K562 (cell line): Measurements from ENCODE around the gene AP3B2. TPM values are rescaled to one million over a fixed set of nuclear protein-coding genes. Genes with fewer than 3 reads are reported as not detected.

Experiments used
- BCL6 ChIP-seq: fragments of 250-450 bp; sonication (Bioruptor Pico); IDR thresholded peaks from 2 replicates; pipeline ENCODE4 v1.4.0; 2020
- COPS2 ChIP-seq: fragments of 450-650 bp; conservative IDR thresholded peaks from 2 replicates; pipeline ENCODE4 v1.6.1; 2016; ENCODE audit warnings: mild to moderate bottlenecking, moderate library complexity
- DDX20 ChIP-seq: fragments of 450-650 bp; IDR thresholded peaks from 2 replicates; pipeline ENCODE4 v1.6.1; 2016; ENCODE audit warnings: missing genetic modification characterization, low read depth, mild to moderate bottlenecking, missing compliant biosample characterization, moderate library complexity
- DIDO1 ChIP-seq: fragments of 450-650 bp; IDR thresholded peaks from 2 replicates; pipeline ENCODE4 v1.6.1; 2016; ENCODE audit warnings: low read depth, missing biosample characterization, missing genetic modification characterization
- FOXA1 ChIP-seq: fragments of 450-650 bp; IDR thresholded peaks from 2 replicates; pipeline ENCODE4 v1.6.1; 2016; ENCODE audit warnings: mild to moderate bottlenecking, borderline replicate concordance
- GABPB1 ChIP-seq: sonication (generic); formaldehyde crosslinking; IDR thresholded peaks from 2 replicates; pipeline ENCODE4 v1.8.0; 2022; ENCODE audit warnings: mild to moderate bottlenecking, missing genetic modification reagents
- HDAC3 ChIP-seq: fragments of 450-650 bp; IDR thresholded peaks from 2 replicates; pipeline ENCODE4 v1.6.1; 2018; ENCODE audit warnings: borderline replicate concordance, mild to moderate bottlenecking, moderate library complexity; ENCODE audit not compliant: partially characterized antibody
- KDM4B ChIP-seq, 2 experiments: fragments of 450-650 bp in 1 of 2; sonication (generic) in 1 of 2; IDR thresholded peaks; 2 replicates each; pipeline ENCODE4 v1.6.1; 2016 to 2017; ENCODE audit warnings: borderline replicate concordance in 2 of 2, antibody characterized with exemption in 1 of 2, low read depth in 1 of 2, mild to moderate bottlenecking in 1 of 2
- NBN ChIP-seq: fragments of 450-650 bp; IDR thresholded peaks from 2 replicates; pipeline ENCODE4 v1.6.1; 2016; ENCODE audit warnings: low read depth, mild to moderate bottlenecking
- NFXL1 ChIP-seq: fragments of 450-650 bp; formaldehyde crosslinking; IDR thresholded peaks from 2 replicates; pipeline ENCODE4 v1.4.0; 2021; ENCODE audit warnings: mild to moderate bottlenecking
- ZNF785 ChIP-seq: fragments of 250-450 bp; sonication (Bioruptor Pico); IDR thresholded peaks from 2 replicates; pipeline ENCODE4 v1.4.0; 2020; ENCODE audit warnings: mild to moderate bottlenecking
- polyA plus RNA-seq, 8 experiments: library from polyadenylated mRNA; depleted of rRNA in 4 of 8; stranded (reverse) in 5 of 8; unstranded in 3 of 8; fragments of >200 nt; fragmentation: Nextera tagmentation in 2 of 8; fragmentation: Illumina TruSeq in 1 of 8; extraction: Ambion mirVana in 2 of 8; extraction: Trizol in 1 of 8; gene quantifications; 2 replicates each; pipeline versions ENCODE4 v1.2.1 to v1.2.3, GENCODE V29; 2011 to 2014; ENCODE audit warnings: inconsistent platforms in 1 of 8, missing spikeins in 1 of 8
- total RNA-seq, 7 experiments: library from RNA; depleted of rRNA in 6 of 7; stranded (reverse); fragments of >200 nt in 6 of 7; fragmentation: Illumina TruSeq in 2 of 7; extraction: Trizol in 2 of 7; gene quantifications; 2 replicates each; pipeline versions ENCODE4 v1.2.1 to v1.2.3, GENCODE V29; 2011 to 2021; ENCODE audit warnings: low replicate concordance in 1 of 7
- TF ChIP-seq, protein P1 (sequence below): fragments of 450-650 bp; IDR thresholded peaks from 2 replicates; pipeline ENCODE4 v1.6.1; 2016; ENCODE audit warnings: low read depth
- TF ChIP-seq, protein P2 (sequence below): fragments of 450-650 bp; IDR thresholded peaks from 2 replicates; pipeline ENCODE4 v1.6.1; 2017; ENCODE audit warnings: antibody characterized with exemption
- TF ChIP-seq, protein P3 (sequence below): fragments of 450-650 bp; formaldehyde crosslinking; IDR thresholded peaks from 2 replicates; pipeline ENCODE4 v1.4.0; 2020; ENCODE audit warnings: mild to moderate bottlenecking

The AP3B2 gene
- total and polyA plus RNA-seq, 9 of the 15 experiments (the other 6 are each of a cell fraction or from before 2014, with no cell fraction given), result 0.03 to 0.15 (median 0.10) TPM; not detected in 2

DNA sequence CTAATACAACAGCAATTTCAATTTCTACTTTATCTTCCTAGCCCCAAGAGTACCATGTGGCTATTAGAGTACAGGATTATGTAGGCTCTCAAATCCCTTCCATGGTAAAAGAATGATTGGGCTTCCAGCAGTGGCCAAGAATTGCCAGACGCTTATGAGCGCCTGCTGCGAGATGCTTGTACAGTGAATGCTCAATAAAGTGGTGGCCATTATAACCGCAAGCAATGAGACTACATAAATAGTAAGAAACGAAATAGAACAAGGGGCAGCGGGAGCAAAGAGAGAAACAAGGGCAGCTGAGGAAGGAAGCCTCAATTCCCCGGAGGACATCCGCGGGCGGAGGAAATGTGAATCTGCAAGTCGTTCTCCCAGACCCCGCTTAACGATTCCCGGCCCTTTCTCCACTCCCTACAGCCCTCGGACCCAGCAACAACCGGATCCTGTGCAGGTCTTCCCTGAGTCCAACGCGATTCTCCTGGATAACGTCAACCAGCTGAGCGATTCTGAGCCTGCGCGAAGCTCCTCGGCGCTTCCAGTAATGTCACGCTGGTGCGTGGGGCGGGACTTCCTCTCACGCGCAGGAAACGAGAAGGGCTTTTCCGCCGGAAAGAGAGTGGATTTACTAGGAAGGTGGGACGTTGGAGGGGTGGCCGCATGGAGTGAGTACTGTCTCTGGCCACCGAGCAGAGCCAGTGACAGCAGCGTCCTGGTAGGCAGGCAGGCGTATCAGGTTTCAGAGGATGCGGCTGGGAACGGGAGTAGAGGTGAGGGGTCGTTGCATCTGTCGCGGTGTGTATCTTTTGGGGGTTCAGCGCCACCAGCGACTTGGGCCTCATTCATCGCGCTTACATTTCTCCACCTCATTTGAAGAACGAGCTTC lies 40.5 kb upstream of the AP3B2 start (continued):
- TF ChIP-seq, protein P1, sequence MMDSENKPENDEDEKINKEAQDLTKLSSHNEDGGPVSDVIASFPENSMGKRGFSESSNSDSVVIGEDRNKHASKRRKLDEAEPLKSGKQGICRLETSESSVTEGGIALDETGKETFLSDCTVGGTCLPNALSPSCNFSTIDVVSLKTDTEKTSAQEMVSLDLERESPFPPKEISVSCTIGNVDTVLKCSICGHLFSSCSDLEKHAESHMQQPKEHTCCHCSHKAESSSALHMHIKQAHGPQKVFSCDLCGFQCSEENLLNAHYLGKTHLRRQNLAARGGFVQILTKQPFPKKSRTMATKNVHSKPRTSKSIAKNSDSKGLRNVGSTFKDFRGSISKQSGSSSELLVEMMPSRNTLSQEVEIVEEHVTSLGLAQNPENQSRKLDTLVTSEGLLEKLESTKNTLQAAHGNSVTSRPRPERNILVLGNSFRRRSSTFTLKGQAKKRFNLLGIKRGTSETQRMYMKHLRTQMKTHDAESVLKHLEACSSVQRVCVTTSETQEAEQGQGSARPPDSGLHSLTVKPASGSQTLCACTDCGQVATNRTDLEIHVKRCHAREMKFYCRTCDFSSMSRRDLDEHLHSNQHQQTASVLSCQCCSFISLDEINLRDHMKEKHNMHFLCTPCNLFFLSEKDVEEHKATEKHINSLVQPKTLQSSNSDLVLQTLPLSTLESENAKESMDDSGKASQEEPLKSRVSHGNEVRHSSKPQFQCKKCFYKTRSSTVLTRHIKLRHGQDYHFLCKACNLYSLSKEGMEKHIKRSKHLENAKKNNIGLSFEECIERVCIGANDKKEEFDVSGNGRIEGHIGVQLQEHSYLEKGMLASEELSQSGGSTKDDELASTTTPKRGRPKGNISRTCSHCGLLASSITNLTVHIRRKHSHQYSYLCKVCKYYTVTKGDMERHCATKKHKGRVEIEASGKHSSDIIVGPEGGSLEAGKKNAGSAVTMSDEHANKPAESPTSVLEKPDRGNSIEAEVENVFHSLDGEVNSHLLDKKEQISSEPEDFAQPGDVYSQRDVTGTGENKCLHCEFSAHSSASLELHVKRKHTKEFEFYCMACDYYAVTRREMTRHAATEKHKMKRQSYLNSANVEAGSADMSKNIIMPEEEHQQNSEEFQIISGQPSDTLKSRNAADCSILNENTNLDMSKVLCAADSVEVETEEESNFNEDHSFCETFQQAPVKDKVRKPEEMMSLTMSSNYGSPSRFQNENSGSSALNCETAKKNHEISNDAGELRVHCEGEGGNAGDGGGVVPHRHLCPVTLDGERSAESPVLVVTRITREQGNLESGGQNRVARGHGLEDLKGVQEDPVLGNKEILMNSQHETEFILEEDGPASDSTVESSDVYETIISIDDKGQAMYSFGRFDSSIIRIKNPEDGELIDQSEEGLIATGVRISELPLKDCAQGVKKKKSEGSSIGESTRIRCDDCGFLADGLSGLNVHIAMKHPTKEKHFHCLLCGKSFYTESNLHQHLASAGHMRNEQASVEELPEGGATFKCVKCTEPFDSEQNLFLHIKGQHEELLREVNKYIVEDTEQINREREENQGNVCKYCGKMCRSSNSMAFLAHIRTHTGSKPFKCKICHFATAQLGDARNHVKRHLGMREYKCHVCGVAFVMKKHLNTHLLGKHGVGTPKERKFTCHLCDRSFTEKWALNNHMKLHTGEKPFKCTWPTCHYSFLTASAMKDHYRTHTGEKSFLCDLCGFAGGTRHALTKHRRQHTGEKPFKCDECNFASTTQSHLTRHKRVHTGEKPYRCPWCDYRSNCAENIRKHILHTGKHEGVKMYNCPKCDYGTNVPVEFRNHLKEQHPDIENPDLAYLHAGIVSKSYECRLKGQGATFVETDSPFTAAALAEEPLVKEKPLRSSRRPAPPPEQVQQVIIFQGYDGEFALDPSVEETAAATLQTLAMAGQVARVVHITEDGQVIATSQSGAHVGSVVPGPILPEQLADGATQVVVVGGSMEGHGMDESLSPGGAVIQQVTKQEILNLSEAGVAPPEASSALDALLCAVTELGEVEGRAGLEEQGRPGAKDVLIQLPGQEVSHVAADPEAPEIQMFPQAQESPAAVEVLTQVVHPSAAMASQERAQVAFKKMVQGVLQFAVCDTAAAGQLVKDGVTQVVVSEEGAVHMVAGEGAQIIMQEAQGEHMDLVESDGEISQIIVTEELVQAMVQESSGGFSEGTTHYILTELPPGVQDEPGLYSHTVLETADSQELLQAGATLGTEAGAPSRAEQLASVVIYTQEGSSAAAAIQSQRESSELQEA, result no peak
- TF ChIP-seq, protein P2, sequence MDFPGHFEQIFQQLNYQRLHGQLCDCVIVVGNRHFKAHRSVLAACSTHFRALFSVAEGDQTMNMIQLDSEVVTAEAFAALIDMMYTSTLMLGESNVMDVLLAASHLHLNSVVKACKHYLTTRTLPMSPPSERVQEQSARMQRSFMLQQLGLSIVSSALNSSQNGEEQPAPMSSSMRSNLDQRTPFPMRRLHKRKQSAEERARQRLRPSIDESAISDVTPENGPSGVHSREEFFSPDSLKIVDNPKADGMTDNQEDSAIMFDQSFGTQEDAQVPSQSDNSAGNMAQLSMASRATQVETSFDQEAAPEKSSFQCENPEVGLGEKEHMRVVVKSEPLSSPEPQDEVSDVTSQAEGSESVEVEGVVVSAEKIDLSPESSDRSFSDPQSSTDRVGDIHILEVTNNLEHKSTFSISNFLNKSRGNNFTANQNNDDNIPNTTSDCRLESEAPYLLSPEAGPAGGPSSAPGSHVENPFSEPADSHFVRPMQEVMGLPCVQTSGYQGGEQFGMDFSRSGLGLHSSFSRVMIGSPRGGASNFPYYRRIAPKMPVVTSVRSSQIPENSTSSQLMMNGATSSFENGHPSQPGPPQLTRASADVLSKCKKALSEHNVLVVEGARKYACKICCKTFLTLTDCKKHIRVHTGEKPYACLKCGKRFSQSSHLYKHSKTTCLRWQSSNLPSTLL, result no peak
- no peak for TF ChIP-seq DIDO1 (tag)
- TF ChIP-seq GABPB1 (CRISPR knock-in tag), result peak; percentile 91
- no peak for TF ChIP-seq BCL6 (CRISPR knock-in tag)
- TF ChIP-seq DDX20 (tag), result no peak
- TF ChIP-seq COPS2, result no peak
- TF ChIP-seq ZNF785 (CRISPR knock-in tag), result no peak
- peak in 1 of 2 experiments; percentile 60; a peak in 1 of 4 replicates for TF ChIP-seq KDM4B (IDR thresholded peaks at IDR 0.05; ENCODE audit: borderline replicate concordance in 2 of 2, low read depth in 1 of 2)
- peak; percentile 78; the same call in 1 of the 2 replicates for TF ChIP-seq NBN
- no peak for TF ChIP-seq HDAC3
- TF ChIP-seq, protein P3, sequence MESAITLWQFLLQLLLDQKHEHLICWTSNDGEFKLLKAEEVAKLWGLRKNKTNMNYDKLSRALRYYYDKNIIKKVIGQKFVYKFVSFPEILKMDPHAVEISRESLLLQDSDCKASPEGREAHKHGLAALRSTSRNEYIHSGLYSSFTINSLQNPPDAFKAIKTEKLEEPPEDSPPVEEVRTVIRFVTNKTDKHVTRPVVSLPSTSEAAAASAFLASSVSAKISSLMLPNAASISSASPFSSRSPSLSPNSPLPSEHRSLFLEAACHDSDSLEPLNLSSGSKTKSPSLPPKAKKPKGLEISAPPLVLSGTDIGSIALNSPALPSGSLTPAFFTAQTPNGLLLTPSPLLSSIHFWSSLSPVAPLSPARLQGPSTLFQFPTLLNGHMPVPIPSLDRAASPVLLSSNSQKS, result no peak
- TF ChIP-seq FOXA1, result no peak
- no peak for TF ChIP-seq NFXL1
